GM18858 (cell line): Measurements from ENCODE around the gene TP53RK.

ENCODE experiments used
- ATAC-seq: cut with Tn5 transposase; IDR thresholded peaks from one replicate; pipeline ENCODE4 v1.9.1; 2021; ENCODE audit not compliant: unreplicated experiment

TP53RK gene

GRCh38 chr20:46708172-46708860 is 19.1 kb upstream of the TP53RK start:
- no peak for ATAC-seq

DNA sequence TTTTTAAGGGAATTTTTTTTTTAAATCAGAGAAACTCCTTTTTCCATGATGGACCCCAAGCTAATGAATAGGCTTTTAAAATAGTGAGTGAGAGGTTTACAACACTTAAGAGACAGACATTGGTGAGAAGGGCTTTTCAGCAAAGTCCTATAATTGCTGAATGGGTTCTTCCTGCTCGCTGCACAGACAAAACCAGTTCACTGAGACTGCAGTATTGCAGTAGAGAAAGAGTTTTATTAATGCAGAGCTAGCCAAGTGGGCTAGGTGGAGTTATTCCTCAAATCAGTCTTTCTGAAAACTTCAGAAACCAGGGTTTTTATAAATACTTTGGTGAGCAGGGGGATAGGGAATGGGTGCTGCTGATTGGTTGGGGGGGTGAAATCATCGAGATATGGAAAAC is 17.0 kb upstream of the TP53RK start:
- no peak for ATAC-seq

DNA sequence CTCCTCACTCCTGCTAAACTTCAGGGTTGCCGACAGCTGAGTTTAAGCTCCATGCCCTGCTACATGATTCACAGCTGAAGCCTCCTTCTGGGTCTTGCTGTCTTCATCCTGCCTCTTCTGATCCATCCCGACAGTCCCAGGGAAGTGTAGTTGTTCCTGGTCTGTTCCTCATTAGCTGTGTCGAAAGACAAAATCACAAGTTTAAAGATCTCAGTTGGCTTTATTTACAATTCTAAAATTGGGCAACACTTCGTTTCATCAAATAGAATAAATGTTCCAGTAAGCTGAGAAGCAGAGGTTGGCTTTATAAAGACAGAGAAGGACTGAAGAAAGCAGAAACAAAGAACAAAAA is 16.1 kb upstream of the TP53RK start:
- ATAC-seq = no peak

DNA sequence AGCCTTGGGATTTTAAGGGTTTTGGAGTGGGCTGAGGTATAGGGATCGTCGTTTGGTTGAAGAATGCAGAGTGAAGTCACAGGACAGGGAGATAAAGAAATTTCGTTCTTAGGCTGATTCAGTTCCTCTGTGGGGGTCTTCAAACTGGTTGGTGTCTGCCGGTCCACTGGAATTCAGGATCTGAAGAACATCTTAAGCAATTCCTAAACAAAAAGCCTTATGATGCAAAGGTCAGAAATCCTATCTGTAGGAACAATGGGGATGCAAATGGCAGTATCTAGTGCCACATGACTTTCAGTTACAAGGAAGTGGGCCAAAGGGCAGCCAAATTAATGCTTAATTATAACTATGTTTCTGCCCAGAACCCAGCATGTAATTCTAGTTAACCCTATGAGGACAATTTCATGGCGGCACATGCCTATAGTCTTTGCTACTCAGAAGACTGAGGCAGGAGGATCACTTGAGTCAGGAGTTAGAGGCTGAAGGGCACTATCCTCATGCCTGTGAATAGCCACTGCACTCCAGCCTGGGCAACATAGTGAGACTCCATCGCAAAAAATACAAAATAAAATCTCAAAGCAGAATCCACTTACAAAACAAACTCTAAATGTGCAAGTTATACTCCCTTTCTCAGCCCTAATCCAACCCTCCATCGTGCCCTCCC is 15.6 kb upstream of the TP53RK start:
- no peak for ATAC-seq

- ATAC-seq = no peak
Measured at GRCh38 chr20:46703435-46703834, 14.2 kb upstream of the TP53RK start.

DNA sequence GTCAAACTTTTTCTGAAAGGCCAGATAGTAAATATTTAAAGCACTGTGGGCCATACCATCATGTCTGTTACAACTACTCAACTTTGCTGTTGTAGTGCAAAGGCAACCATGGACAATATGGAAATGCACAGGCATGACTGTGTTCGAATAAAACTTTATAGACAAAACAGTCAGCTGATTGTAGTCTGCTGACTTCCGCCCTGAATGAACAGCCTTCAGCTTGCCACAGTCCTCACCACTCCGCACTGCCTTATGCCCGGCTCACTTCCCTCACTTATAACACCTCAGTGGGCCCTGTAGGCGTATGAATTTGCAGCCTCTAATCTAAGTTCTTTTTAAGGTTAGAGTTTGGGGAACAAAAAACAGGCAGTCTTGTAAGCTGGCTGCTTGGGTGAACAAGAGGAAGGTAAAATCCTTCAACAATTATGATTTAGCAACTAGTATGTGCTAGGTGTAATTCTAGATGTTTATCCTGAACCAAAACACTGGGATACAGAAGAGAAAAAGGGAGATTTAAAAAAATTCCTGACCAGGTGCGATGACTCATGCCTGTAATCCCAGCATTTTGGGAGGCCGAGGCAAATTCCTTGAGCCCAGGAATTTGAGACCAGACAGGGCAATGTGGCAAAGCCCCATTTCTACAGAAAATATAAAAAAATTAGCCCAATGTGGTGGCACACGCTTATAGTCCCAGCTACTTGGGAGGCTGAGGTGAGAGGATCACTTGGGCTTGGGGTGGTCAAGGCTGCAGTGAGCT is 13.4 kb upstream of the TP53RK start:
- ATAC-seq = no peak

- ATAC-seq = no peak
Measured at GRCh38 chr20:46701986-46702385, 12.7 kb upstream of the TP53RK start.

DNA sequence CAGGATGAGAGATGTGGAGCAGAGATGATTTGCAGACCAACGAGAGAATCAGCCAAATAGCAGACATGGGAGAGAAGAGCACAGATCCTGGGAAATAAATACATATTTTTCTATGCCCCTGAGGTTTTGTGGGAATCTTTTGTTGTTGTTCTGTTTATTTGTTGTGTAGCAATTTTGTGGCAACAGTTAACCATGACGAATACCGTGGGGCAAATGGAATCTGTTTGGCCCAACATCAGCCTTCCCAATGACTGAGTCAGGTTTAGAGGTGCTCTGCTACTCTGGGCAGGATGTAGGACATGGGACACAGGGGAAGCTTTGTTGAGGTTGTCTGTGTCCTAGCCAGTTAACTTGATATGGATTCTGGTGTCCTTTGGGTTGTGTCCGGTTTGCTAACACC is 12.3 kb upstream of the TP53RK start:
- ATAC-seq = no peak

- no peak for ATAC-seq
Measured at GRCh38 chr20:46701057-46701456, 11.8 kb upstream of the TP53RK start.

- ATAC-seq = no peak
Measured at GRCh38 chr20:46700481-46700880, 11.2 kb upstream of the TP53RK start.

GRCh38 chr20:46699651-46700359 is 10.6 kb upstream of the TP53RK start:
- no peak for ATAC-seq

DNA sequence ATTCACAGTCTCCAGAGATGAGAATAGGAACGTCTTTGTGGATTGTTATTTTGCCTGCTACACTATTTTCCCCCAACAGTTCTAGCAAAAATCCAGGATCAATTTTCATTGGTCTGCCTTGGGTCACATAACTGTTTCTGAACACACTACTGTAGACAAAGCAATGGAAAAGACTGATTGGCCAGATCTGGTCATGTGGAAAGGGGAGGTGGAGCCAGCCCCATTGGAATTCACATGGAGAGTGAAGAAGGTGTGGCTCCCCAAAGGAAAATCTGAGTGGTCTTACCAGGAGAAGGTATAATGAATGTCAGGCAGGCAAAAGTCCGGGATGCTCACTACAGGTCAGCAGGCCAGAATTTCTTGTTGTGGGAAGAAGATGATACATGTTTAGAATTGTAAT is 9.5 kb upstream of the TP53RK start:
- ATAC-seq = no peak

DNA sequence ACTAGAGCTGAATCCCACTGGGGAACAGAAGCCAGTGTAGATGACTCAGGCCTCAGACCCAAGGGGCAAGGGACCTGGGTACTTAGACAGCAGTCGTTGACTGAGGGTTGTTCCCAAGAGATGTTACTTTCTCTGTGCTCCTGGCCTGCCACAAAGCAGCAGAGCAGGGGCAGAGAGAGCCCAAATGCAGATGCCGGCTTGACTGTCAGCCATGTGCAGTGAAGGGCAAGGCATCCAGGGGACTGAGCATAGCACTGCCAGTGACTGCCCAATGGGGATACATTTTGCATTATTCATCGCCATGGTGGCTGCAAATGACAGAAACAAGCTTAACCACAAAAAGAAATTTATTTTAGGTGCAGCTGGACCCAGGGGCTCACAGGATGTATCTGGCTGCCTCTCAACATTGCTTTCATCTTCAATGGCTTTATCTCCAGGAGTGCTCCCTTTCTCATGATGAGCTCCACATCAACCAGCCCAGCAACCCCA is 7.6 kb upstream of the TP53RK start:
- ATAC-seq = no peak

- no peak for ATAC-seq
Measured at GRCh38 chr20:46695892-46696291, 6.6 kb upstream of the TP53RK start.

GRCh38 chr20:46694484-46694883 is 5.2 kb upstream of the TP53RK start:
- ATAC-seq = no peak

GRCh38 chr20:46691196-46691595 is 2.0 kb upstream of the TP53RK start:
- ATAC-seq = no peak

GRCh38 chr20:46690219-46691106 is 1.2 kb upstream of the TP53RK start:
- no peak for ATAC-seq

DNA sequence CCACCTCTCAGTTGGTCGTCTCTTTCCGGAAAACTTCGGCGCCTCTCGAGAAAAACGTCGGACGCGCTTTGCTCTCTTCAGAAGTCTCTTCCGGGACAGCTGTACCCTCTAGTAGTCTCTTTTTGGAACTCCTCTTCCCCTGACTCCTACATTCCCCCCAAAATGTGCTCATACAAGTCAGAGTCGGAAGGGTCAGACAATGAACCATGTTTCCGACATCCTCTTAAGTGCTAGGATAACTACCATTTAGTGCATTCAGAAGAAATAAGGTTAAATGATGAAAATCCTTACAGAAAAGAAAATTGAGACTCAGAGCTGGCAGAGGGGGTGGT is 476 bp upstream of the TP53RK start:
- no peak for ATAC-seq

DNA sequence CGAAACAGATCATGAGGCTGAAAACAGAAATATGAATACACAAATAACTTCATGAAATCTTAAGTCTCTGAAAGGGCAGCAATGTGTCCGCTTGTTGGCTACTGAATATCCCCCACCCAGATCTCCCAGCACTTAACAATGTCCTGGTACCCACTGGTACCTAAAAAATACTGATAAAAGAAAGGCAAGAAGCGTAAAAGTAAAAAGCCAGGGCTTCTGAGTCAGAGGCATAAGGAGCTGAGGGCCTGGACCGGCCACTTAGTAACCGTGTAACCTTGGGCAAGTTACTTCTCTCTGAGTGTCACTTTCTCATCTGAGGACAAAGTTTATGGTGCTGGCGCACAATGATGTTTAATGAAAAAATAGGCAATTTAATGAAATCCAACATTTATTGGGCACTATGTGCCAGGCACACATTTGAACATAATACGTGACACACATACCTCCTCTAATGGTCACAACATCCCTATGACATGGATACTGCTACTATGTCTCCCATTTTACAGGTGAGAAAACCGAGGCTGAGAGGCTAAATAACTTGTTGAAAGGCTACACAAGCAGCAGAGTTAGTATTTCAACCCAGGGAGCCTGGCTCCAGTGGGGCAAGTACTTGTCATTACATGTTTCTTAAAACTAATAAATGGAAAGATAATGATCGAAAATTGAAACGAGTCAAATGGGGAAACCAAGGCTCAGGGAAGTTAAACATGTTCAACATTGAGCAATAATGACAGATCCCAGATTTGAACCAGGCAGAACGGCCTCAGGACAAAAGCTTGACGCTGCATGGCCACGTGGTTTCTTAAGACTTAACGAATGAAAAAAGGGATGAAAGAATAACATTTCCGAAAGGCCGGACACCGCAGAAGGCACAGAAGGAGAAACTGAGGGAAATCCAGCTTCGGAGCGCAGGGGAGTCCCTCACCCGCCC is 828 bp downstream of the TP53RK start:
- no peak for ATAC-seq
